Activated T-cell treated with anti-CD3 and anti-CD28 coated beads, Interleukin-2, amount 50 U/mL, for 1 hour (primary cell): ENCODE measurements around the gene UBE2N.
A peak's percentile ranks its signal among the peaks of the same experiment; 100 is the strongest.
"Not testable (repeated sequence)": the region's sequence is repeated elsewhere in the genome, so short reads cannot be mapped to it uniquely, and the experiment has no call there.

Source experiments
- DNase-seq: peaks from one replicate; pipeline ENCODE4 v3.0.0-alpha.2; 2020

Gene UBE2N

DNA sequence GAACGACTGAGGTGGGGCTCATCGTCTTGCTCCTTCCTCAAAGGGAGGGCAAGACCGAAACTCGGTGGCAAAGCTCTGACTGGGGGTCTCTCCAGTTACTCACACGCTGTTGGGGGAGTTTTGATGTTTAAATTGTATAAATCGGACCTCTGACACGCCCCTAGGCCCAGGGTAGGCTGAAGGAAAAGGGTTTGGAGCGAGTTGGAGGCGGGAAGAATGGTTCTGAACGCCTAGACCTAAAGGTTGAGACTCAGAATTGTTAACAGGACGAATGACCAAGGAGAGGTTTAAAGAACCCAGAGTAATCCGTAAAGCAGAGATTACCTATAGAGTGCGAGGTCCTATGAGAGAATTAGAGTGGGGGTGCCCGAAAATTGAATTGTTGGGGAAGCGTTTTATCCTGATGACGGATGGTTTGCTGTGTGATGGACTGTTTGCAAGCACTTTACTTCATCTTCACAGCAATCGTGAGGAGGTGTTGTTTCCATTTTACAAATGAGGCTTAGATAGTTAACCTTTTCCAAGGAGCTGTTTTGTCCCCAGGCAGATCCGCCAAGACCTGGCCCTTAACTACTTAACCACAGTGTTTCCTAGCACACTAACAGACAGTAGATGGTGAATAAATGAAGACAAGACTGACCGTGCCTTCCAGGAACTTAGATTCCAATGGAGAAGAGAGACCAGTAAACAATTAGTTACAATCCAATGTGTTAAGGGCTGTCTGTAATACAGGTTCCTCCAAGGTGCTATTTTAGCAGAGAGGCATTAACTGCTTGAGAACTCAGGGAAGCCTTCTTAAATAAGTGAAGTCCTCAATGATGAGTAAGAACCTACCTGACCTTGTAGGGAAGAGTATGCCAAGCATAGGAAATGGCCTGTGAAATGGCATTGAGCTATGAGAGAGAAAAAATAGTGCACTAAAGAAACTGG lies 929 bp upstream of the UBE2N start:
- no peak for DNase-seq

DNA sequence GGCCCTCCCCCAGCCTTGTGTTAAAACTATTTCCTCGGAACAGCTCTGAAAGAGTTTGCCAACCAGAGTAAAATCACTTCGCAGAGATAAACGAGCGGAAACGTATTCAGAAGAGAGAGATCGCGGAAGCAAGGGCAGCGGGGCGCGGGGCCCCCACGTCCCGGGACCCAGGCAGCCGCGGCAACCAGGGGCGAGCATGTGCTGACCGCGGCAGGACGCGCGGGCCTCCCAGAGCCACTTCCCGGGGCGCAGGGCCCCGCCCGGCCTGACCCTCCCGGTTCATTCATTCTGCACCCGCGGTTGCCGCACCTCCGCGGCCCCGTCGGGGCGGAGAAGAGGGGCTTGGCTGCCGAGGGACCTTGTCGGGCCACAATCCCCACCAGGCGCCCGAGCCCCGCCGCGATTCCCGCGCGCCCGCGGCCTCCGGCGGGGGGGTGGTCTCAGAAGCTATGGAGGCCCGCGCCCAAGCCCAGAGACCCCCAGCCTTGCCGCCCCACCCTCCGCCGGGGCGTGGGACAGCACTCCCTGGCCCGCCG lies 598 bp downstream of the UBE2N start:
- peak; percentile 55 for DNase-seq

DNA sequence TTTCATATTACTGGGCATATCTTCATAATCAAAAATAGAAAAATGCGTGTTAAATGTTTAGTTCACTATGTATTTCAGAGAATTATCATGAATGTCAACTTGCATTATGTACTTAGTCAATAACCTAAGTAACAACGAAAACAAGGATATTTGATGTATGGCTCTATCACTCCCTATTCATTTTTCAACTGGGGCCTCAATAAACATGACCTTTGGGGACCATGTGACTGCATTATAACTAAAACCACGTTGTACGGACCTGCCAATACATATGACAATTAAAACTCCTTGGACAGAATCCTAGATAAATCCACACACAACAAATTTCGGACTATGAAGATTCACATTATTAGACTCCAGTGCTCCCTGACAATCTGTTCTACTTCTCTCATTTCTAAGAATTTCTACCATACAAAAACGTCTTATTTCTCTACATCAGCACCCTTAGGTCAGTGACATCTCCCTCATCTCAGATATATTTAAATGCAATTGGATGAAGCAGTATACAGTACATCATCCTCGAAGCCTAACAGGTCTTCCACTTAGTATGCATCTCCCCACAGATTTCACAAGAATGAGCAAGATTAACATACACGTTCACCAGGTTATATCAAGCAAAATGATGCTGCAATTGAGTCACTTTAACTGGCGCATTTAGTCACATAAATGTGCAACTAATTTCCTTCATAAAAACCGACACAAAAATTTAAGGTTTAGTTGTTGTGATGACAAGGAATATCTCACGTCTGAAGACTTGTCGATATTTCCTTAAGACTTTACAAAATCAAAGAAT lies 1.5 kb downstream of the UBE2N start:
- no peak for DNase-seq

DNA sequence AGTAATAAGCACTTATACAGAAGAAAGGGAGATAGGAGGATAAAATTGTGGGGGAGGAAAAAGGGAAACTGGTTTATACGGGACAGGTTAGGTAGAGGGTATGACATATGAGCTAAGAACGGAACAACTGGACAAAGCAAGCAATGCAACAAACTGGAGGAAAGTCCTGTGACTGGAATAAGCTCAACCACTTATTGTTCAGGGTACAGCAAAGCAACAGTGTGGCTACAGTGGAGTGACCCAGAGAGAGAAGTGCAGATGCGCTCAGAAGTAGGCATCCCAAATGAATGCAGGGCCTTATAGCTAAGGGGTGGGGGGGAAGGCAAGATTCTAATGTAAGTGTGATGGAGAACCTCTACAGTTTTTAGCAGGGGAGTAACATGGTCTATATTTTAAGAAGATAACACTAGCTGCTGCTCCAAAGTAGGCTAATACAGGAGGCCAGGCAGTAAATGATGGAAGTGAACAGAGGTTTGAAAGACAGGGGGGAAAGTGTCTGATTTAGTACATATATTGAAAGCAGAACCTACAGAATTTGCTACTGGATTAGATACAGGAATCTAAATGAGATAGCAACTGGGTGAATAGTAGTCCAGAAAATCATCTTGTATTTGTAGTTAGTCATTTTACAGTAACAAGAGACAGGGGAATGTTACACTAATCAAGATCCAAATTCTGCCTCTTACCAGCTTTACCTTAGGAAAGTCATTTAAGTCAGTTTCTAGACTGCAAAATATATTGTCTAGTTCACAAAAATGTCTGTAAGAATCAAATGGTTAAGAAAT lies 3.3 kb downstream of the UBE2N start:
- no peak for DNase-seq

- no peak for DNase-seq
These were observed 7.4 kb downstream of the UBE2N start for GRCh38 chr12:93434256-93434865.

DNA sequence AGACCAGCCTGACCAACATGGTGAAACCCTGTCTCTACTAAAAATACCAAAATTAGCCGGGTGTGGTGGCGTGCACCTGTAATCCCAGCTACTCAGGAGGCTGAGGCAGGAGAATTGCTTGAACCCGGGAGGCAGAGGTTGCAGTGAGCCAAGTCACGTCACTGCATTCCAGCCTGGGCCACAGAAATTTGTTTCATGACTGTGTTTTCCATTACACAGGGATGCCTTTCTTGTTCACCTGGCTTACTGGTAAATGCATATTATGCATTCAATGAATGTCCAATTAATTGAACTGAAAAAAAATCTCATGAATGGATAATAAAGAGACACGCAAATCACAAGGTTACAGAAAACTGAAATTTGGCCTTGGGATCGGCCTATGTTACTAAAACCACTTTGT lies 9.7 kb downstream of the UBE2N start:
- not testable (repeated sequence) for DNase-seq

- DNase-seq = no peak
These were observed 11.5 kb downstream of the UBE2N start for GRCh38 chr12:93430280-93430679.

DNA sequence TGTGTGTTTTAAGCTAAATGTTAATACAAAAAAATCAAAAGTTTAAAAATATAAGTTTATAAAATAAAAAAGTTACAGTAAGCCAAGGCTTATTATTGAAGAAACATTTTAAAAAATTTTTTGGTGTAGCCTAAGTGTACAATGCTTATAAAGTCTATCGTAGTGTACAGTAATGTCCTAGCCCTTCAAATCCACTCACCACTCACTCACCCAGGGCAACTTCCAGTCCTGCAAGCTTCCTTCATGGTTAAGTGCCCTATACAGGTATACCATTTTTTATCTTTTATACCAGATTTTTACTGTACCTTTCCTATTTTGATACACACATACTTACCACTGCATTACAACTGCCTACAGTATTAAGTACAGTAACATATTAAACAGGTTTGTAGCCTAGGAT lies 11.9 kb downstream of the UBE2N start:
- DNase-seq = no peak

GRCh38 chr12:93429448-93429847 lies 12.3 kb downstream of the UBE2N start:
- DNase-seq = no peak

- no peak for DNase-seq
These were observed 13.8 kb downstream of the UBE2N start for GRCh38 chr12:93427779-93428564.

DNA sequence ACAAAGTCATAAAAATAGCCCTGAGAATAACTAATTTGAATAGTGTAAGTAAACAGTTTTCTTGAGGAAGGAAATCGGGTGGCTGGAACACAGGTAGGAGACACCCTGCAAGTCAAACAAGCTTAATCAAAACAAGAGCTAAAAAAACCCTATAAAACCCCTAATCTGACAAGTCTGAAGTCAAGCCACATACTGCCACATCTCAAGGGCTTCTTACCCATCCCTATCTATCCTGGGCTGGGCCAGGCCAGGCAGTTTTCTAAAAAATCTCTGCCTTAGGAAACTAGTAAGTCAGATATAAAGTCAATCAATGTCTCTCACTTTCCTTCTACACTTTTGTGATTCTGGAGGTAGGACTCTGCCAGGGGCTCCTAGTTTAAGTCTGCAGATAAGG lies 15.3 kb downstream of the UBE2N start:
- DNase-seq = no peak

DNA sequence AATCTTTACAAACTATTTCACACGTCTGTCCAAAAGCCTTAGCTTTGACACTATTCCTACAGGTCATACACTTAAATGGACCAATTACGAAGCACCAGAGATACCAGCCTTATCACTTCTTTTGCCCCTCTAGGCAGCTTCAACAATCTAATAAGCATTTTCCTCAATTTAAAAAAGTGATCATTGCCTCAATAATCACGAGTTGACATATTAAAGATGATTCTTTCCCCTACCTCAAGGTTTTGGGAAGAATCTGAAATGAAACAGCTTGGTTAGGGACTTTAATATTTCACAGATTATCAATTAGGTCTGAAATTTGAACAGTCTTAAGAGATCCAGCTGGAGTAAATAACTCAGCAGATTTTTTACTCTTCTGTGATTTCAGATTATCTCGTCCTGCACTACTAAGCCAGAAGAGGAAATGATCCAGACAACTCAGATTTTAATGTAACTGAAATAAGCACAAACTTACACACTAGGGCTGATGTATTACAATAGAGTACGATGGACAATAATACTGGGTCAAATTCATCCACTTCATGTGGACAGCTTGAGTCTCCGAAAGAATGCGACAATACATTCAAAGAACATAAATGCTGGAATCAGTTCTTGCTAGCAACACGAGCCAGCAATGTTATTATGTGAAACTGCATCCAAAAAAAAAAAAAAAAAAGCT lies 15.9 kb downstream of the UBE2N start:
- no peak for DNase-seq

DNA sequence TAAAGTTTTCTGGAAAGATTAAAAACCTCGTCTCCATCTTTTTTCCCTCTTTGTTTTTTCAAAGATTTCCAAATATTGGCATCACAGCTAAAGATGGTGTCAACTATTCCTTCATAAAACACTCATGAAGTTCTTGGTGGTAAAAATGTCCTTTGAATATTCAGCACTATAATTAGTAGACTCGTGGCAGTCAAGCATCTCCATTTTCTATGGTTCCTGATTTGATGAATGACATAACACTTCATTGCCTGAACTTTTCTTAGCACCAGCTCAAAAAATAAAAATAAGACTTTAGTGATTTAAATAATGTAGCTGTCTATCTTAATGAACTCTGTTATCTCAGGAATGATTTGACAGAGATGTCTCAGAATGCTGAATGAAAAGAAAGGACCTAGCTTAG lies 19.7 kb downstream of the UBE2N start:
- no peak for DNase-seq

GRCh38 chr12:93419388-93420034 lies 22.2 kb downstream of the UBE2N start:
- no peak for DNase-seq

- no peak for DNase-seq
These were observed 23.7 kb downstream of the UBE2N start for GRCh38 chr12:93417967-93418480.

GRCh38 chr12:93415723-93416464 lies 25.9 kb downstream of the UBE2N start:
- DNase-seq = no peak

DNA sequence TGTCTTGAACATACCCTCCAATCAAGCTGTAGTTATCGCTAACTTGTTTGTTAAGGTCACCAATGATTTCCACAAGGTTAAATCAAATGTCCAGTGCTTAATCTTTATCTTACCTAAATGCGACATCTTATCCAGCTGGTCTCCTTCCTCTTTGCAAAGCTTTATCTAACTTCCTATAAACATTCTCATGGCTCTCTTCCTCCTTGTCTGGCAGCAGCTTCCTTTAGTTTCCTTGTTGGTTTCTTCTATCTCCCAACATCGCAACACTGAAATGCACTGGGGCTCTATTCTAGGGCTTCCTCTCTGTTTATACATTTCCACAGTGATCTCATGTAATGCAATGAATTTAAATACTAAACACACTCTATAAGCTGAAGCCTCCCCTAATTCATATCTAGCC lies 28.7 kb downstream of the UBE2N start:
- DNase-seq = no peak

- DNase-seq = not testable (repeated sequence)
These were observed 29.4 kb downstream of the UBE2N start for GRCh38 chr12:93412396-93412795.

- not testable (repeated sequence) for DNase-seq
These were observed 30.7 kb downstream of the UBE2N start for GRCh38 chr12:93411060-93411459.
